A673 (cell line): ENCODE results near the gene CNPY2. TPM values are rescaled to one million over a fixed set of nuclear protein-coding genes. Genes with fewer than 3 reads are reported as not detected.

Experiments used
- BruUV-seq: library from RNA; stranded (reverse); fragments of 400-500 nt; replicated peaks from 2 replicates; lab custom pipeline; 2021; lab: Mats Ljungman, UMichigan
- CTCF ChIA-PET: fragments of 300-600 bp; sonication (Branson Sonifier 250); formaldehyde crosslinking; loops from one replicate; lab custom pipeline; 2022; ENCODE audit warnings: antibody characterized with exemption; lab: Charles Lee
- POLR2A ChIA-PET: fragments of 300-600 bp; sonication (Branson Sonifier 250); formaldehyde crosslinking; loops from one replicate; lab custom pipeline; 2022; ENCODE audit warnings: antibody characterized with exemption; ENCODE audit not compliant: low non-redundant PET; lab: Charles Lee
- DNase-seq: peaks from one replicate; pipeline ENCODE4 v3.0.0-alpha.2; 2015; ENCODE audit warnings: low spot score
- H3K27ac ChIP-seq: fragments of 200-600 bp; sonication (generic); 2 replicates; pipeline ENCODE4 v1.5.1; 2016; ENCODE audit warnings: mixed run types, low read depth, mild to moderate bottlenecking, mixed read lengths, antibody characterized with exemption, low read length; ENCODE audit not compliant: poor library complexity, severe bottlenecking
- H3K27me3 ChIP-seq: fragments of 200-600 bp; sonication (generic); replicated peaks from 2 replicates; pipeline ENCODE4 v1.6.1; 2017; ENCODE audit warnings: mixed run types, low read depth, mild to moderate bottlenecking, mixed read lengths, antibody characterized with exemption, low read length; ENCODE audit not compliant: insufficient read depth, poor library complexity
- H3K36me3 ChIP-seq: fragments of 200-600 bp; sonication (generic); 2 replicates; pipeline ENCODE4 v1.6.1; 2016; ENCODE audit warnings: mixed run types, mild to moderate bottlenecking, mixed read lengths, antibody characterized with exemption, low read length; ENCODE audit not compliant: insufficient read depth, poor library complexity, severe bottlenecking
- H3K4me1 ChIP-seq: fragments of 200-600 bp; sonication (generic); 2 replicates; pipeline ENCODE4 v1.6.1; 2017; ENCODE audit warnings: mixed run types, mild to moderate bottlenecking, mixed read lengths, antibody characterized with exemption, low read length; ENCODE audit not compliant: insufficient read depth, poor library complexity, severe bottlenecking
- H3K4me3 ChIP-seq: fragments of 200-600 bp; sonication (generic); 2 replicates; pipeline ENCODE4 v1.5.1; 2016; ENCODE audit warnings: low read depth, mixed run types, mild to moderate bottlenecking, mixed read lengths, low read length; ENCODE audit not compliant: poor library complexity, severe bottlenecking
- H3K9me3 ChIP-seq: fragments of 200-600 bp; sonication (generic); 2 replicates; pipeline ENCODE4 v1.6.1; 2016; ENCODE audit warnings: mixed run types, low read depth, mild to moderate bottlenecking, mixed read lengths, antibody characterized with exemption, low read length; ENCODE audit not compliant: poor library complexity, severe bottlenecking
- CTCF ChIP-seq: fragments of 300-800, 200-600 bp; sonication (generic); conservative IDR thresholded peaks from 2 replicates; pipeline ENCODE4 v1.5.1; 2017; ENCODE audit warnings: low read depth, mild to moderate bottlenecking, antibody characterized with exemption, low read length, moderate library complexity, mixed read lengths
- EZH2 ChIP-seq: fragments of 200-600 bp; sonication (generic); IDR thresholded peaks from 2 replicates; pipeline ENCODE4 v1.6.1; 2017; ENCODE audit warnings: borderline replicate concordance, low read depth, mild to moderate bottlenecking, mixed read lengths, antibody characterized with exemption, low read length; ENCODE audit not compliant: poor library complexity, severe bottlenecking
- intact Hi-C: fragments of 100-400 bp; cut with micrococcal nuclease; formaldehyde crosslinking; loops from one replicate; pipeline ENCODE4 v1.10.0; 2022; ENCODE audit not compliant: unreplicated experiment
- total RNA-seq: library from RNA; stranded (reverse); gene quantifications from 2 replicates; pipeline ENCODE4 v1.2.3, GENCODE V29; 2021

Gene CNPY2
- total RNA-seq, 1 experiment from 2014 or later, result 166 TPM

- Histone ChIP-seq H3K27me3 (no peaks in the 10 kb centered on the region), H3K36me3 (no peaks in the 10 kb centered on the region), H3K4me1 (peaks cover 7% of the 10 kb centered on the region), H3K9me3 (no peaks in the 10 kb centered on the region), H3K27ac (peak overlapping the region; percentile 94), H3K4me3 (peak overlapping the region; percentile 68)
- TF ChIP-seq CTCF (no peak), EZH2 (no peak)
- intact Hi-C loops, result no loop called here
- BruUV-seq, result no TSS peak
- POLR2A ChIA-PET, result no interaction called here
- no peak for DNase-seq
- CTCF ChIA-PET, result no interaction called here
Measured at GRCh38 chr12:56332512-56333196, 16.9 kb upstream of the CNPY2 start.

- Histone ChIP-seq H3K27ac (no peak overlapping the region), H3K4me3 (no peak overlapping the region), H3K9me3 (no peaks in the 10 kb centered on the region), H3K27me3 (no peaks in the 10 kb centered on the region), H3K4me1 (peaks cover 7% of the 10 kb centered on the region), H3K36me3 (peaks cover 13% of the 10 kb centered on the region)
- BruUV-seq, result no TSS peak
- DNase-seq, result no peak
- ChIA-PET CTCF (no interaction called here), POLR2A (interaction anchor here (0.6 kb wide), 1 partner anchor 10 kb away, joined by 22 read pairs; no protein-coding TSS in a partner anchor)
- intact Hi-C loops, result no loop called here
- no peak for TF ChIP-seq EZH2
- no peak for TF ChIP-seq CTCF
Measured at GRCh38 chr12:56330936-56331490, 15.2 kb upstream of the CNPY2 start.

GRCh38 chr12:56326533-56326932, 10.7 kb upstream of the CNPY2 start:
- Histone ChIP-seq H3K4me1 (no peaks in the 10 kb centered on the region), H3K27ac (no peak overlapping the region), H3K27me3 (no peaks in the 10 kb centered on the region), H3K4me3 (no peak overlapping the region), H3K36me3 (peaks cover 49% of the 10 kb centered on the region), H3K9me3 (no peaks in the 10 kb centered on the region)
- intact Hi-C loops, result no loop called here
- DNase-seq, result no peak
- POLR2A ChIA-PET, result no interaction called here
- CTCF ChIA-PET, result no interaction called here
- TF ChIP-seq EZH2 (no peak), CTCF (no peak)
- BruUV-seq, result no TSS peak
